ENCODE results near the gene RARB. TPM values are rescaled to one million over a fixed set of nuclear protein-coding genes. Genes with fewer than 3 reads are reported as not detected.

RARB gene
- total RNA-seq, 2 experiments from 2014 or later = not detected

DNA sequence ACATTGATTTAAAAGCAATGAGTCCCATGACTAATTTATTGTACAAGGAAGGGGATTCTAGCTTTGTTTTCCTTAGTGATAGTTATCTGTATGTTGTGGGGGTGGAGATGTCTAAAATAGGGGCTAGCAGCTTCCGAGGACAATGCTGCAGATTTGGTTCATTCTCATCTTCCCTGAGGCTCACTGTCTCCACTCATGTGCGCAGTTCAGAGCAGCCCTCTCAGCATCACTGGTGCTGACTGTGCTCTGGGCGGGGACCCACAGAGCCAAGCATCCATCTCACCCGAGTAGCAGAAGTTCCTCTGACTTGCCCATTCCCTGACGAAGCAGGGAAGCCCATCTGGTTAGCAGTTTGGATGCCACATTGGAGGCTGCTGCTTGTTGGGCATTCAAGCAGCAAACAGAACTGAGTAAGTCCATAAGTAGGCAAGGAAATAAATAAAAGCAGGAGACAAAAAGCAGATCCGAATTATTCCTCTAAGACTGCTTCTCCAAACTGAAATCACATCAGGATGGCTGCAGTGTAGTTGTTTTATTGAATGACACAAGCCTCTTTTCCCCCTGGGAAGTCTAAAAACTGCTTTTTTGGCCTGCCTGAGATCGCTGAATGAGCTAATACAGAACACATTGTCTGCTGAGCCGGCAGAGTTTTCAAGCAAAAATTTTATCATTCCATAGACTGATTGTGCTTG, 27.5 kb downstream of the RARB start:
- H3K27ac Mint-ChIP-seq = no peak overlapping the region
- ChIA-PET POLR2A (no interaction called here), CTCF (no interaction called here)
- no peak for ATAC-seq
- no peaks in the 10 kb centered on the region for H3K27me3 Mint-ChIP-seq
- no peaks in the 10 kb centered on the region for H3K4me1 Mint-ChIP-seq (ENCODE audit: low read depth)
- no peak for DNase-seq
- no peaks in the 10 kb centered on the region for H3K9me3 Mint-ChIP-seq
- no peak for TF ChIP-seq CTCF (IDR thresholded peaks at IDR 0.05)
- no peak overlapping the region for H3K4me3 Mint-ChIP-seq
- H3K36me3 Mint-ChIP-seq (ENCODE audit: low read depth) = no peaks in the 10 kb centered on the region
- intact Hi-C loops (cut with micrococcal nuclease) = no loop called here

GRCh38 chr3:25456723-25457670, 28.9 kb downstream of the RARB start:
- no peak for DNase-seq
- Mint-ChIP-seq H3K9me3 (no peaks in the 10 kb centered on the region), H3K4me3 (no peak overlapping the region), H3K4me1 (ENCODE audit: low read depth) (no peaks in the 10 kb centered on the region), H3K27me3 (no peaks in the 10 kb centered on the region), H3K27ac (no peak overlapping the region), H3K36me3 (ENCODE audit: low read depth) (no peaks in the 10 kb centered on the region)
- intact Hi-C loops (cut with micrococcal nuclease) = no loop called here
- ChIA-PET CTCF (no interaction called here), POLR2A (no interaction called here)
- no peak for TF ChIP-seq CTCF (IDR thresholded peaks at IDR 0.05)
- no peak for ATAC-seq

- Mint-ChIP-seq H3K9me3 (no peaks in the 10 kb centered on the region), H3K27me3 (no peaks in the 10 kb centered on the region), H3K4me3 (no peak overlapping the region), H3K4me1 (ENCODE audit: low read depth) (no peaks in the 10 kb centered on the region), H3K36me3 (ENCODE audit: low read depth) (no peaks in the 10 kb centered on the region), H3K27ac (no peak overlapping the region)
- ATAC-seq (no peak), DNase-seq (no peak)
- POLR2A ChIA-PET = no interaction called here
- CTCF ChIA-PET = interaction anchor here (1.2 kb wide), 1 partner anchor 17 kb away, joined by 3 read pairs; no protein-coding TSS in a partner anchor
- intact Hi-C loops (cut with micrococcal nuclease) = no loop called here
- no peak for TF ChIP-seq CTCF (IDR thresholded peaks at IDR 0.05)
Measured at GRCh38 chr3:25457671-25458419, 29.8 kb downstream of the RARB start.

GRCh38 chr3:25458420-25458814, 30.4 kb downstream of the RARB start:
- DNase-seq (no peak), ATAC-seq (no peak)
- no peaks in the 10 kb centered on the region for H3K27me3 Mint-ChIP-seq
- H3K27ac Mint-ChIP-seq = no peak overlapping the region
- ChIA-PET CTCF (interaction anchor here (1.2 kb wide), 1 partner anchor 18 kb away, joined by 3 read pairs; no protein-coding TSS in a partner anchor), POLR2A (no interaction called here)
- no peak overlapping the region for H3K4me3 Mint-ChIP-seq
- no peak for TF ChIP-seq CTCF (IDR thresholded peaks at IDR 0.05)
- intact Hi-C loops (cut with micrococcal nuclease) = no loop called here
- no peaks in the 10 kb centered on the region for H3K9me3 Mint-ChIP-seq
- no peaks in the 10 kb centered on the region for H3K36me3 Mint-ChIP-seq (ENCODE audit: low read depth)
- H3K4me1 Mint-ChIP-seq (ENCODE audit: low read depth) = no peaks in the 10 kb centered on the region

Measured in activated CD8-positive, alpha-beta T cell treated with anti-CD3 and anti-CD28 coated beads for 36 hours (primary cell).